HG03439 (cell line): ENCODE measurements around the gene EIF3L.
A peak's percentile ranks its signal among the peaks of the same experiment; 100 is the strongest.

Source experiments
- ATAC-seq: cut with Tn5 transposase; IDR thresholded peaks from one replicate; pipeline ENCODE4 v1.9.1; 2021; ENCODE audit warnings: mild to moderate bottlenecking, moderate library complexity; ENCODE audit not compliant: unreplicated experiment

EIF3L gene

DNA sequence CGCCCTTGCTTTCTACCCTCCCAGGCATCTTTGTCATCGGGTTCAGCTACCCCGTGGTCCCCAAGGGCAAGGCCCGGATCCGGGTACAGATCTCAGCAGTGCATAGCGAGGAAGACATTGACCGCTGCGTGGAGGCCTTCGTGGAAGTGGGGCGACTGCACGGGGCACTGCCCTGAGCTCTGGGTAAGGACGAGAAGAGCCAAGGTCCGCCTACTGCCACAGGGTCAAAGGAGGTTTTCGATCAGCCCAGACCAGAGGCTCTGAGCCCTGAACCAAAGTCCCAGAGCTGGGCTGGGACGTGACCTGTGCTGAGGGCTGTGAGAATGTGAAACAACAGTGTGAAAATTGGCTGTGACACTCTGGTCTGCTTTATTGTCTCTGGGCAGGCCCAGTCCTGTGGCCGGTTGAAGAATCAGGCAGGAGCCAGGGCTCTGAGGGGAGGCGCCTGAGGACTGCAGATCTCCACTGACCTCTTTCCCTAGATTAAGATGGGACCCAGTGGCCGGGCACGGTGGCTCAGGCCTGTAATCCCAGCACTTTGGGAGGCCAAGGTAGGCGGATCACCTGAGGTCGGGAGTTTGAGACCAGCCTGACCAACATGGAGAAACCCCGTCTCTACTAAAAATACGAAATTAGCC lies 32.6 kb upstream of the EIF3L start:
- ATAC-seq, result no peak

DNA sequence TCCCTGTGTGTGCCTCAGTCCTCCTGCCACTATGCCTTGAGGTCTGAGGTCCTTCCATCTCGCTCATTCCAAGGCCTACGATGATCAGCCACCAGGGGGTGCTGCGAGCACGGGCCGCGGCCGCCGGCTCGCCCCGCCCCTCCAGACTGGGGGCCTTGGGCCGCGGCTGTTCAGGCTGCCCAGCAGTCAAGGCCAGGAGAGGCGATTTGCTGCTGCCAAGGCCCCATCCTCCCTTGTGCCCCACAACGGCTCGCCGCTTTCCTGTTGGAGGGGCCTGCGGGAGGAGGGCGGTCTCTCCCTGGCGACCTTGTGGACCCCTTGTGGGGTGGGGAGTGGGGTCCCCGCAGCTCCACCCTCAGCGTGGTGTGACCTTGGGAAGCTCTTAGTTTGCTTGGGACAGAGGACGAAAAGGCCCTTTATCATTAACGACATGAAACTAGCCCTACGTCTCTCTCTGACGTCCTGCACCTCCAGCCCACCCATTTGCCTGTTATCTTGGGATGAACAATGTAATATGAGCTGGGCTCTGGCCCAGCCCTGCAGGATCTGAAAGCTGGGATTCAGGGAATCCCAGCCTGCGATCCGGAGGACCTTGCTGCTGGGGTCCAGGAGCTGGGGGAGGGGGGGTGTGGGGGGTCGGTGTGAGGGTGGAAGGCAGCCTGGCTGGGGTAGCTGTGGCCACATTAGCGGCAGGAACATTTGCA lies 31.4 kb upstream of the EIF3L start:
- ATAC-seq, result no peak

DNA sequence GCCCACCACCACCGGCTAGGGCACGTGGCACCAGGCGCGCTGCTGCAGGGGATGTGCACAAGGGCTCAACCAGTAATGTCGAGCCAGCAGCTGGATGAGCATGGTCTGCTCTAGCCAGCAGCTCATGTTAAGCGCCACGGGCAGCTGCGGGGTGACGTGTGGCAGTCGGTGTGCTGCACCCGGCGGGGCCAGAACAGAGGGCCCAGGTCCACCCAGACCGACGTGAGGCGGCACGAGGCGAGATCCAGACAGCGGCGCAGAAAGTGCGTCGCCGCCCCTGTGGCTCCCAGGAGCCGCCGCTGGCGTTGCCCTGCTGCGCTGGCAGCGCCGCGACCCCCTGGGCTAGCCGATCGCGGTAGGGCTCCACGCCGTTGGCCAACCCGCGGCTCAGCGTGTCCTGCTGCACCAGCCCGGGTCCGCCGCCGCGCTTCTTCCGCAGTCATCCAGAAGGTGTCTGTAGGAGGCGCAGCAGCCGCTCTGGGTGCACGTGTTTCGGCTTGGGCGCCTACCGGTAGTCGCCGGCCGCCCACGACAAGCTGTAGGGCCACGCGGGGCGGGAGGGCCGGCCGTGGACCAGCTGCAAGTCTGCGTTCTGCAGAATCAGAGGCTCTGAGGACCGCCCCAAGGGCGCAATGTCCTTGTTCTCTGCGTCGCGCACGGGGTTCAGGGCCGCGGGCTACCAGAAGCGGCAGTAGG lies 30.7 kb upstream of the EIF3L start:
- ATAC-seq, result no peak

GRCh38 chr22:37819105-37819433 lies 30.1 kb upstream of the EIF3L start:
- no peak for ATAC-seq

- no peak for ATAC-seq
These were observed 28.9 kb upstream of the EIF3L start for GRCh38 chr22:37820350-37820749.

GRCh38 chr22:37822079-37822833 lies 27.0 kb upstream of the EIF3L start:
- ATAC-seq, result no peak

GRCh38 chr22:37823134-37823985 lies 25.9 kb upstream of the EIF3L start, which contains the start of gene GALR3:
Gene GALR3, plus strand, starts transcription at chr22:37823382. Its CDS starts 25 bp downstream, at chr22:37823407.
- no peak for ATAC-seq

DNA sequence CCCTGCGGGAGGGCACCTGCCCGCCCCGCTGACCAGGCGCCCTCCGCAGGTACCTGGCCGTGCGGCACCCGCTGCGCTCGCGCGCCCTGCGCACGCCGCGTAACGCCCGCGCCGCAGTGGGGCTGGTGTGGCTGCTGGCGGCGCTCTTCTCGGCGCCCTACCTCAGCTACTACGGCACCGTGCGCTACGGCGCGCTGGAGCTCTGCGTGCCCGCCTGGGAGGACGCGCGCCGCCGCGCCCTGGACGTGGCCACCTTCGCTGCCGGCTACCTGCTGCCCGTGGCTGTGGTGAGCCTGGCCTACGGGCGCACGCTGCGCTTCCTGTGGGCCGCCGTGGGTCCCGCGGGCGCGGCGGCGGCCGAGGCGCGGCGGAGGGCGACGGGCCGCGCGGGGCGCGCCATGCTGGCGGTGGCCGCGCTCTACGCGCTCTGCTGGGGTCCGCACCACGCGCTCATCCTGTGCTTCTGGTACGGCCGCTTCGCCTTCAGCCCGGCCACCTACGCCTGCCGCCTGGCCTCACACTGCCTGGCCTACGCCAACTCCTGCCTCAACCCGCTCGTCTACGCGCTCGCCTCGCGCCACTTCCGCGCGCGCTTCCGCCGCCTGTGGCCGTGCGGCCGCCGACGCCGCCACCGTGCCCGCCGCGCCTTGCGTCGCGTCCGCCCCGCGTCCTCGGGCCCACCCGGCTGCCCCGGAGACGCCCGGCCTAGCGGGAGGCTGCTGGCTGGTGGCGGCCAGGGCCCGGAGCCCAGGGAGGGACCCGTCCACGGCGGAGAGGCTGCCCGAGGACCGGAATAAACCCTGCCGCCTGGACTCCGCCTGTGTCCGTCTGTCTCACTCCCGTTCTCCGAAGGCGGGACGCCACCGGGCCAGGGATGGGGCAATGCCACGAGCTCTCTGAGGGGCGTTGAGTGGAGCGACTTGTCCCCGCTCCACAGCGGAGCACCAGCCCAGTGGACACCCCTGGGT lies 24.3 kb upstream of the EIF3L start:
- ATAC-seq, result no peak

DNA sequence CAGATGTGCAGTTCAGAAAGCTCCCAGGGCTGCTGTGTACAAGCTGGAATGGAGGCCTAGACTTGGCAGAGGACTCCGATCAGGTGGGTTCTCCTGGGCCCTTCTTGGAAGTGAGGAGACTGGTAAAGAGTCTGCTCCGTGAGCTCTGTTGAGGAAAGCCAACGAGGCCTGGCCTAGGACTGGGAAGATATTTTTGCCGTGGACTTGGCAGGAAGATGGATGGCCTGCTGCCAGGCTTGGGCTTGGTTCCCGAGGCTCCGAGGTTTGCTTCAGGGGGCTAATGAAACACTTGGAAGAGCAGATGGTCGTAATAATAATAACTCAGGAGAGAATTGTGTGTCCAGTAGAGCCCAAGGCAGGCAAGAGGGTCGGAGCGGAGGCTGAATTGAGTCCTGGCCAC lies 22.2 kb upstream of the EIF3L start:
- no peak for ATAC-seq

GRCh38 chr22:37830093-37830842 lies 19.0 kb upstream of the EIF3L start:
- no peak for ATAC-seq

DNA sequence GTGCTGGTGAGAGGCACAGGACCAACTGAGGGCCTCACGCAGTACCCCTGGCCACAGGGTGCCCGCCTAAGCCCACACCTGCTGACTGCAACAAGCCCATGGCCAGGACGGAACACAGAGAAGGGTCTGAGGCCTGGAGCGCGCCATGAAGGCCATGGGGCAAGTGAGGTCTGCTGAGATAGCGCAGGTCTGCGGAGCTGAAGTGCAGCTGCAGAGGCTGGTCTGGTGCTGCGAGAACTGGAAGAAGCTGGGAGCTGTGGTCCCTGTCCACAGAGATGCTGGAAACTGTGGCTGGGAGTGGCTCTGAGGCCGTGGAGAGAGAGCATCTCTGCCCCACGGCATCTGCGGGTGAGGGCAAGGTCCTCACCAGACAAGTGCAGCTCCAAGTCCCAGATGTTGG lies 17.7 kb upstream of the EIF3L start:
- ATAC-seq, result no peak

DNA sequence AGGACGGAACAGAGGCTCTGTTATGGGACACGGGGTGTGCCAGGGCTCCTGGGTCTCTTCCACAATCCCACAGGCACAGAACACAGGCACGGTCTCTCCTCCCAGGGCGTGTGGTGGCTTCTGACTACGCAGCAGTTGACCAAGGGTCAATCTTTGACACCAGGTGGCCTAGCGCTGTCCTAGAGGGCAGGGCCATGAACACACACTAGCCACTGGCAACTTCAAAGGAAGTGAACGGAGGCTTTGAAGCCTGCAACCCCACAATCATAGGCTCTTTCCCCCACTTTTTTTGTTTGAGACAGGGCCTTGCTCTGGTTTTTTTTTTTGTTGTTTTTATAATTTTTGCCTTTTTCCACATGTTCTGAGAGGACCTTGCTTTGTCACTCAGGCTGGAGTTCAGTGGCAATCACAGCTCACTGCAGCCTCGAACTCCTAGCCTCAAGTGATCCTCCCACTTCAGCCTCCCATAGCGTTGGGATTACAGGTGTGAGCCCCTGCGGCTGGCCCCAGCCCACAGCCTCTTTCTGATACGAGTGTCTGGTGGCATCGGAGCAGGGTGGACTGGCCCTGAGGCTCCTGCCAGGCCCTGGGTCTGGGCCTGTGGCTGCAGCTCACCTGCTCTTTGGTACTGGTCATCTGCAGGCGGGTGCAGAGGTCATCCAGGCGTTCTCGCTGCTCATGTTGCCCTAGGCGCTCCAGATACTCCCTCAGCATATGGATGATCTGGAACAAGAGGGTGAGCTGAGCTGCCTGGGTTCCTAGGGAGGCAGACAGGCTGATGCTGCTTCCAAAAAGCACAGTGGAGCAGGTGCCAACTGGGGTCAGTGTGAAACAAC lies 17.0 kb upstream of the EIF3L start:
- no peak for ATAC-seq

- no peak for ATAC-seq
These were observed 7.0 kb upstream of the EIF3L start for GRCh38 chr22:37842015-37842793.

- peak; percentile 48 for ATAC-seq
These were observed 5.5 kb upstream of the EIF3L start for GRCh38 chr22:37843741-37844089.

DNA sequence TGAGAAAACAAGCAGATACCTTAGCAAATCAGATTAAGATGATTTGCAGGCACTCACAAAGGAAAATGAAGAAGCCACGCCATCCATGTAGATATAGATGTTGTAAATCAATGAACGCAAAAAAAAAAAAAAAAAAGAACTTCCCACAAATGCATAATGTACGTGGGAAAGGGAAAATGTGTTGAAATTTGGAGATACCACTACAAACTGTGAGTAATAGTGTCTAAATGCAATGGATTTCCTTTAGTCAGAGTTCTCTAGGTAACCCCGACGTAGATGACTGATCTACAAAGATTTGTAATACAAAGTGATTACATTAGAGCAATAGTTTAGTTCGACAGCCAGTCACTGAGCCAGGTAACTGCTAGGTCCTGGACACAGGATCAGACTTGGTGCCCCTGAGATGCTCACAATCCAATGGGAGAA lies 4.3 kb upstream of the EIF3L start:
- no peak for ATAC-seq

DNA sequence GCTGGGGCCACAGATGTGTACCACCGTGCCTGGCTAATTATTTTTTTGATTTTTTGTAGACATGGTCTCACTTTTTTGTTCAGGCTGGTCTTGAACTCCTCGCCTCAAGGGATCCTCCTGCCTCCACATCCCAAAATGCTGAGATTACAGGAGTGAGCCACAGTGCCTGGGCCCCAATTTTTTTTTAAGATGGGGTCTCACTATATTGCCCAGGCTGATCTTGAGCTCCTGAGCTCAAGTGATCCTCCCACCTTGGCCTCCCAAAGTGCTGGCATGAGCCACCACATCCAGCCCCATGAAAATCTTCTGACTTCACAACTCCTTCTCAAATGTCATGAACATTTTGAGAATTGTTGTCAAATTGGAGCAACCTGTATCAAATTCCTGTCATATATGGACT lies 2.8 kb upstream of the EIF3L start:
- no peak for ATAC-seq

DNA sequence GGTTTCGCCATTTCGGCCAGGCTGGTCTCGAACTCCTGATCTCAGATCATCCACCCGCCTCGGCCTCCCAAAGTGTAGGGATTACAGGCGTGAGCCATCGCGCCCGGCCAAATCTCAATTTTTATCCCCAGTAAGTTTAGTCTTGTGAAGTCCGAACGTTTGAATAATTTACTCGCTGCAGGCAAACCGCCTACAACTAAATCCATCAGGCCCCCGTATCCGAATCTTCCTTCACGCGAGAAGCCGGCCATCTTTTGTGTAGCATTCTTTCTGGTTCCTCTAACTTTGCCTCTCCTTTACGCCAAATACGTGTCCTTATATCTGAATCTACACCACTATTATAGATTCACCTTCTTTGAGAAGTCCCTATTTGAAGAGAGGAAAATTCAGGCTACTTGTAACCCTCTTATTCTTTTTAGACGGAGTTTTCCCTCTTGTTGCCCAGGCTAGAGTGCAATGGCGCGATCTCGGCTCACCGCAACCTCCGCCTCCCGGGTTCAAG lies 581 bp upstream of the EIF3L start:
- no peak for ATAC-seq
